ENCODE results near the gene MASP1. TPM values are rescaled to one million over a fixed set of nuclear protein-coding genes. Genes with fewer than 3 reads are reported as not detected.
A peak's percentile ranks its signal among the peaks of the same experiment; 100 is the strongest.

MASP1 gene
- total RNA-seq, 4 donors from 2014 or later: 0.92 to 4.6 (median 1.2) TPM

GRCh38 chr3:187292181-187292580, 644 bp upstream of the MASP1 start:
- DNase-seq: no peak
- Histone ChIP-seq H3K36me3 (no peaks in the 10 kb centered on the region), H3K9me3 (no peaks in the 10 kb centered on the region), H3K27me3 (peaks cover 0 to 15% (median 0%) of the 10 kb centered on the region in 4 donors), H3K4me1 (peaks cover 3 to 15% (median 6%) of the 10 kb centered on the region in 3 donors), H3K4me3 (peak overlapping the region in 1 of 4 donors; percentile 52), H3K27ac (peak overlapping the region in 3 of 4 donors; percentile 14 to 67 (median 67))
- 68 to 77% methylated on average over 7 to 9 of the region's 9 CpGs for WGBS, 2 donors
- intact Hi-C loops (cut with DNase I): no loop called here
- TF ChIP-seq POLR2A (IDR thresholded peaks at IDR 0.05): no peak
- TF ChIP-seq CTCF (IDR thresholded peaks at IDR 0.05): no peak

DNA sequence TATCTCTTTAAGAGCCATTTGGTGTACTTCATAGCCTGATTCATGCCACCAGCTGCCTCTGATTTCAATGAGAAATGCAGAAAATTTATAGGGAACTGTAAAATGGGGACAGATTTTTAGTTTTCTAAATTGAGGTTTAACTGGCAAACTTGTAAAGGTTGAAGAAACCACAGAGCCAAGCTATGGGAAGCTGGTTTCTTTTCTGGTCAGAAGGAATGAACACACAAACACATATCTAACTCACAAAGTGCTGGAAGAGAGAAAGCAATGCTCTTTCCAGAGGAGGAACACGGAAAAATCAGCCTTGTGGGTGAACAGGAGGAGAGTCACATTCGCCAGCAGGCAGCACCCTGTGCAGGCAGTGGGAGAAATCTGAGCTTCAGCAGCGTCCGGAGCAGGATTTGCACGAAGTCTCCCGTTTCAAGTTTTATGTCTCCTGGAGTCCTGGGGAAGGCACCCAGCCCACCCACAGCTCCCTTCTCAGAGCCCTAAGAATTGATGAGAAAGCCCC, 481 bp downstream of the MASP1 start:
- WGBS, 2 donors: 14 to 17% methylated on average over 6 of the region's 6 CpGs
- H3K27me3 ChIP-seq: peaks cover 0 to 15% (median 0%) of the 10 kb centered on the region in 4 donors
- no peaks in the 10 kb centered on the region for H3K36me3 ChIP-seq
- H3K4me1 ChIP-seq: peaks cover 3 to 15% (median 6%) of the 10 kb centered on the region in 3 donors
- no peaks in the 10 kb centered on the region for H3K9me3 ChIP-seq
- intact Hi-C loops (cut with DNase I): no loop called here
- TF ChIP-seq POLR2A (IDR thresholded peaks at IDR 0.05) (no peak), CTCF (IDR thresholded peaks at IDR 0.05) (no peak)
- peak overlapping the region; percentile 30 to 72 (median 60) for H3K27ac ChIP-seq
- DNase-seq: no peak
- H3K4me3 ChIP-seq: peak overlapping the region; percentile 5 to 52 (median 24)

- intact Hi-C loops (cut with DNase I): no loop called here
- no peak for TF ChIP-seq POLR2A (IDR thresholded peaks at IDR 0.05)
- TF ChIP-seq CTCF (IDR thresholded peaks at IDR 0.05): no peak
- H3K36me3 ChIP-seq: no peaks in the 10 kb centered on the region
- peaks cover 3 to 15% (median 6%) of the 10 kb centered on the region in 3 donors for H3K4me1 ChIP-seq
- peak overlapping the region in 2 of 4 donors; percentile 23 to 52 for H3K4me3 ChIP-seq
- peaks cover 0 to 15% (median 0%) of the 10 kb centered on the region in 4 donors for H3K27me3 ChIP-seq
- no peaks in the 10 kb centered on the region for H3K9me3 ChIP-seq
- WGBS, 2 donors: 57 to 63% methylated on average over 1 of the region's 1 CpG
- peak overlapping the region in 1 of 4 donors; percentile 67 for H3K27ac ChIP-seq
- no peak for DNase-seq
Observed at GRCh38 chr3:187290503-187290902, 1.0 kb downstream of the MASP1 start.

- no peak for DNase-seq
- Histone ChIP-seq H3K27ac (peak overlapping the region in 1 of 4 donors; percentile 43), H3K4me1 (peaks cover 3 to 15% (median 6%) of the 10 kb centered on the region in 3 donors), H3K36me3 (no peaks in the 10 kb centered on the region), H3K9me3 (no peaks in the 10 kb centered on the region), H3K27me3 (peaks cover 0 to 15% (median 0%) of the 10 kb centered on the region in 4 donors), H3K4me3 (no peak overlapping the region)
- 75 to 78% methylated on average over 14 of the region's 14 CpGs for WGBS, 2 donors
- TF ChIP-seq POLR2A (IDR thresholded peaks at IDR 0.05): no peak
- TF ChIP-seq CTCF (IDR thresholded peaks at IDR 0.05): no peak
- intact Hi-C loops (cut with DNase I): no loop called here
Observed at GRCh38 chr3:187288855-187289605, 2.5 kb downstream of the MASP1 start.
